SU-DHL-6 (cell line): Measurements from ENCODE around the gene COPZ1.

Experiments used
- EZH2phosphoT487 ChIP-seq: fragments of 200-600 bp; sonication (generic), shearing (Covaris generic); conservative IDR thresholded peaks from 2 replicates; pipeline ENCODE4 v1.6.1; 2018; ENCODE audit warnings: mild to moderate bottlenecking, antibody characterized with exemption, low read length, moderate library complexity, mixed read lengths
- TF ChIP-seq, protein P1 (sequence below): fragments of 200-600 bp; sonication (generic); IDR thresholded peaks from one replicate; pipeline ENCODE4 v1.5.1; 2017; ENCODE audit warnings: antibody characterized with exemption, mild to moderate bottlenecking, low read length, moderate library complexity; ENCODE audit not compliant: insufficient read depth, poor library complexity, severe bottlenecking

- TF ChIP-seq, protein P1, sequence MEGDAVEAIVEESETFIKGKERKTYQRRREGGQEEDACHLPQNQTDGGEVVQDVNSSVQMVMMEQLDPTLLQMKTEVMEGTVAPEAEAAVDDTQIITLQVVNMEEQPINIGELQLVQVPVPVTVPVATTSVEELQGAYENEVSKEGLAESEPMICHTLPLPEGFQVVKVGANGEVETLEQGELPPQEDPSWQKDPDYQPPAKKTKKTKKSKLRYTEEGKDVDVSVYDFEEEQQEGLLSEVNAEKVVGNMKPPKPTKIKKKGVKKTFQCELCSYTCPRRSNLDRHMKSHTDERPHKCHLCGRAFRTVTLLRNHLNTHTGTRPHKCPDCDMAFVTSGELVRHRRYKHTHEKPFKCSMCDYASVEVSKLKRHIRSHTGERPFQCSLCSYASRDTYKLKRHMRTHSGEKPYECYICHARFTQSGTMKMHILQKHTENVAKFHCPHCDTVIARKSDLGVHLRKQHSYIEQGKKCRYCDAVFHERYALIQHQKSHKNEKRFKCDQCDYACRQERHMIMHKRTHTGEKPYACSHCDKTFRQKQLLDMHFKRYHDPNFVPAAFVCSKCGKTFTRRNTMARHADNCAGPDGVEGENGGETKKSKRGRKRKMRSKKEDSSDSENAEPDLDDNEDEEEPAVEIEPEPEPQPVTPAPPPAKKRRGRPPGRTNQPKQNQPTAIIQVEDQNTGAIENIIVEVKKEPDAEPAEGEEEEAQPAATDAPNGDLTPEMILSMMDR: no peak
- no peak for TF ChIP-seq EZH2phosphoT487
Observed at GRCh38 chr12:54276368-54276767, 48.6 kb upstream of the COPZ1 start.
